Hematopoietic multipotent progenitor cell (in vitro differentiated cells): ENCODE measurements around the gene COL4A2. TPM values are rescaled to one million over a fixed set of nuclear protein-coding genes. Genes with fewer than 3 reads are reported as not detected.
"Not testable (repeated sequence)": the region's sequence is repeated elsewhere in the genome, so short reads cannot be mapped to it uniquely, and the experiment has no call there.

Source experiments
- DNase-seq, 3 donors: peaks; one replicate each; pipeline ENCODE4 v3.0.0-alpha.2; 2011 to 2015; ENCODE audit warnings: low read depth in 2 of 3, low spot score in 2 of 3
- total RNA-seq: library from RNA; depleted of rRNA; stranded (reverse); fragments of >200 nt; gene quantifications from one replicate; pipeline ENCODE4 v1.2.3, GENCODE V29; 2012

COL4A2 gene
- total RNA-seq, 1 donor: 0.27 TPM

DNA sequence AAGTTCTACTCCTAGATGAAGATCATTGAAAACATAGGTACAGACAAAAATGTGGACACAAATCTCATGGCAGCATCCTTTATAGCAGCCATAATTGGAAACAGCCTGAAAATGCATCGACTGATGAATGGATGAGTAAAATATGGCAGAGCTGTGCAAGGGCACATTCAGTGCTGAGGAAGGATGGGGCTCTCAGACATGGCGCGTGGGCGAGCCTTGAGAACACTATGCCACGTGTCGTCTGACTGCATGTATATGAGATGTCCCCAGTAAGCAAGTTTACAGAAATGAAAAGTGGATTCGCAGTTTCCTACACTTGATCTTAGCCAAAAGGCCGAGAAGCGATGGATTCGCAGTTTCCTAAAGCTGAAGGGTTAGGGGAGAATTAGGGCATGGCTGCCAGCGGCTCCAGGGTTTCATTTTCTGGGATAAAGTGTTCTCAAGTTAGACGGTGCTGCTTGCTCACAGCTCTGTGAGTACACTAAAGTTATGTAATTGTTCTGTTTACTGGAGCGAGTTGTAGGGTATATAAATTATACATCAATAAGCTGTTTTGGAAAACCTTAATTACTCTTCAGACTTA is 176.4 kb downstream of the COL4A2 start:
- no peak for DNase-seq

DNA sequence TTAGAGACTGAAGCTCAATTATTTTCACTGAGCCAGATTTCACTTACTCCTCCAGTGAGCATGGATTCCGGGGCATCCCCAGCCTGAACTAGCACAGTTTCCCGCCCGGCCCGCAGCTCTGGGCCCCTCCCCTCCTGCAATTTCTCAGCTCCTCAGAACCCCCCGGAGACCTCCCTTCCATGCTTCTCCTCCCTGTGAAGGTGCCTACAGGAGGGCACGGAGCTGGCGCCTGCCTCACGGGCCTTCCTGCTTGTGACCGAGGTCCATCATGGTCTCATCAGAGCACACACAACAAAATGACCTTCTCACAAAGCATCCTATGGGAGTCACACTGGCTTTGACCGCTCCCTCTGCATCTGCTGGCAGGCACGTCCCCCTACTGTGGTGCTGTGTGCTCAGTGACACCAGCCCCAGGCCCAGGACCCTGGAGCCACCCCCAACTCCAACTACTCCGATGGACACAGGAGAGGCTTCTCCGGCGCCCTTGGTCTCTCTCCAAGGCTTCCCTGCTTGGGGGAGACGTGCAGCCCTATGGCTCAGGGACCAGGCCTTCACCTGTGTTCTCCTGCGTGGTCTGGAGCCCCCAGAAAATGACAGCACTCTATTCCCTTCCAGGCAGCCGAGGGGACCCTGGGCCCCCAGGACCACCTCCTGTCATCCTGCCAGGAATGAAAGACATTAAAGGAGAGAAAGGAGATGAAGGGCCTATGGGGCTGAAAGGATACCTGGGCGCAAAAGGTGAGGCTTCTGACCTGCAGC is 177.4 kb downstream of the COL4A2 start:
- DNase-seq: no peak

DNA sequence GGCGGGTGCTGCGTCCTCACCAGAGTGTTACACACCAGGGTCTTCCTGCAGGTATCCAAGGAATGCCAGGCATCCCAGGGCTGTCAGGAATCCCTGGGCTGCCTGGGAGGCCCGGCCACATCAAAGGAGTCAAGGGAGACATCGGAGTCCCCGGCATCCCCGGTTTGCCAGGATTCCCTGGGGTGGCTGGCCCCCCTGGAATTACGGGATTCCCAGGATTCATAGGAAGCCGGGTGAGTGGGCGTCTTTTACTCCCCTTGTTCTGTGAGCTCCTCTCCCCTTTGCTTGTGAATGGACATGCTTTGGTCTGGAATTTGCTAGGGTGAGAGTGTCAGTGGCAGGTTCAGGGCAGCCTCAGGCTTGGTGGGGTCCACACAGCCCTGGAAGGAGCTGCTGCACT is 178.5 kb downstream of the COL4A2 start:
- no peak for DNase-seq

DNA sequence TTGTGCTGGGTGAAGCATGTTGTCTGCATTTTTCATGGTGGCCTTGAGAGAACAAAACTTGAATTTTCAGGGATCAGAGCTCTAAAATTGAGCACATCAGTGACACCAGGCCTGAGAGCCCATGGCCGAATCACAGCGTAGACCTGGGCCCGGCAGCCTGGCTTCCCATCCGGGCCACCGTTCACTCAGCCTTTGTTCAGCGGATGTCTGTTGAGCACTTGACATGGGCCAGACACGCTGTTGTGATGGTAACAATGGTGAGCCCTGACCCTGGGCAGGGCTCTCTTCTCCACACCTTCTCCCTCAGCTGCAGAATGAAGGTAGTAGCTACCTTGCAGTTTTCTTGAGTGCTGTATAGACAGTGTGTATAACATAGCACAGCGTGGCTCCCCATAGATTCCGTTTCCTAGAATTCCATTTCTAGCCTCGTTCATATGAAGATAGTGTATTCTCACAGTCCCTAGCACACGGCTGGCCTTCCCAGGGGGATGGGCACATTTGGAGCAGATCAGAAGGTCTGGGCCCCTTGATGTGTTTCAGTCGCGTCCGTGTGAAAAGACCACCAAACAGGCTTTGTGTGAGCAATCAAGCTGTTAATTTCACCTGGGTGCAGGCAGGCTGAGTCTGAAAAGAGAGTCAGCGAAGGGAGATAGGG is 179.1 kb downstream of the COL4A2 start:
- DNase-seq: no peak

DNA sequence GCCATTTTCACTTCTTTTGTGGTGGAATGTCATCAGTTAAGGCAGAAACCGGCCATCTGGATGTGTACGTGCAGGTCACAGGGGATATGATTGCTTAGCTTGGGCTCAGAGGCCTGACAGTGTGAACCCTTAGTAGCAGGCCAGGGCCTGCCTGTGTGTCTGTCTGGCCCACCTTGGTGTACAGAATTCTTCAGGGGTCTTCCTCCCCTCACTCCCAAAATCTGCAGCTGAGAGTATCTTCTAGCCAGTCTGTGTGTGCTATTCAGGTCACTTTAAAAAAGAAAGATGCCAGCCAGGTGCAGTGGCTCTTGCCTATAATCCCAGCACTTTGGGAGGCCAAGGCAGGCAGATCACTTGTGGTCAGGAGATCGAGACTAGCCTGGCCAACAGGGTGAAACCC is 179.8 kb downstream of the COL4A2 start:
- DNase-seq: not testable (repeated sequence)

DNA sequence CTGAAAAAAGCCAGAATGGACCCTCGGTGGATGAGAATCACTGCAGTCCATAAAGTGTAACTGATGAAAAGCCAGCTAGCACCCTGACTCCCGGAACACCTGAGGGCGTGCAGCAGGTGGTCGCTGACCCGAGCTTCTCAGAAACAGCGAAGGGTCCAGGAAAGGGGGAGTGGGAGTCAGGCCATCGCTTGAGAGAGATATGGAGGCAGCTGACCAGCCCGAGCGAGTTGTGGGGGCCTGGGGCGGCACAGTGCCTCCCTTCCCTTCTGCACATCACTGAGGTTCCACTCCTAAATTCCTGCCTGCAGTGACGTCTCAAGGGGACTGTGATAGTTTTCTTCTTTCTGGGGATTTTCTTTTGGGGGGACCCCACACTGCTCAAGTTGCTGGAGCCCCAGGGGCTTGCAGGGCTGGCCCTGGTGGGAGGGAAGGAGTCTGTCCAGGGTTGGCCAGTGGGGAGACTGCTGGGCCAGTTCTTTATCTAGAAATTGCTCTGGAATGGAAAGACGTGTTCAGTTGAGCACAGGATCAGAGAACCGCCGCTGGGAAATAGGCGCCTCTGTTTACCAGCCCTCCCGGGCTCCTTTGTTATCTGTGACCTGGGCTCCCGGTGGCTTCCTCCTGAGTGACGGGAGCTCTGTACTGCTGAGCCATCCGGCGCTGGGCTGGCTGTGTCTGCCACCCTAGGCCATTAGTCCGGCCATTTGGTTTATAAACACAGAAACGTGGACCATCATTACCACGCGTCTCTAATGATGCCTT is 183.1 kb downstream of the COL4A2 start:
- no peak for DNase-seq

DNA sequence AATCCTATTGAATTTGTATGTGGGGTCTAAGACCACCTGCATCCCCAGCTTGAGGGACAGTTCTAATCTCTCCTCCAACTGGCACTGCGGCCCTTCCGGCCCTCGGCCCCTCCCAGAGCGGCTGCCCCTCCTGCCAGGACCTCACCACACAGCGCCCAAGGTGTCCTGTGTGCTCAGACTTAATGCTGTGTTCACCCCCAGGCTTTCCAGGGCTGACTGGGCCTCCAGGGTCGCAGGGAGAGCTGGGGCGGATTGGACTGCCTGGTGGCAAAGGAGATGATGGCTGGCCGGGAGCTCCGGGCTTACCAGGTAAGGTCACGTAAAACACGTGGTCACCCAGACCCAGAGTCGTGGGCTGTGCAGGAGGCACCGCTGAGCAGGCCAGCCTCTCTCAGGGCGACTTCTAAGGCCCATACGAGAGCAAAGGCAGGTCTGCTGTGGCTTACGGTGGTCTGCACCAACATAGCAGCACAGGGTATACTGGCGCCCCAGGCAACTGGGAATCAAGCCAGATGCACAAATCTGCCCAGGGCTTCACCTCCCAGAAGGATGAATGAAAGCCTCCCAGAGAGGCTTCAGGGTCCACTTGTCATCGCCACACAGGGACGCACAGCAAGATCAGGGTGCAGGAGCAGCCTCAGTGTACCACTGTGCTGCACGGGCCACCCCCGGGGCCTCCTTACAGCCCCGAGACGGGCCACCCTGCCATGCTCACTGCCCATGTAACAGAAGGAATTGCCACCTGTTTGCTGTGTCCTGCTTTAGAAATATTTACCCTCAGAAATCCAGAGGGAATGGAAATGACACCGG is 185.0 kb downstream of the COL4A2 start:
- no peak for DNase-seq

DNA sequence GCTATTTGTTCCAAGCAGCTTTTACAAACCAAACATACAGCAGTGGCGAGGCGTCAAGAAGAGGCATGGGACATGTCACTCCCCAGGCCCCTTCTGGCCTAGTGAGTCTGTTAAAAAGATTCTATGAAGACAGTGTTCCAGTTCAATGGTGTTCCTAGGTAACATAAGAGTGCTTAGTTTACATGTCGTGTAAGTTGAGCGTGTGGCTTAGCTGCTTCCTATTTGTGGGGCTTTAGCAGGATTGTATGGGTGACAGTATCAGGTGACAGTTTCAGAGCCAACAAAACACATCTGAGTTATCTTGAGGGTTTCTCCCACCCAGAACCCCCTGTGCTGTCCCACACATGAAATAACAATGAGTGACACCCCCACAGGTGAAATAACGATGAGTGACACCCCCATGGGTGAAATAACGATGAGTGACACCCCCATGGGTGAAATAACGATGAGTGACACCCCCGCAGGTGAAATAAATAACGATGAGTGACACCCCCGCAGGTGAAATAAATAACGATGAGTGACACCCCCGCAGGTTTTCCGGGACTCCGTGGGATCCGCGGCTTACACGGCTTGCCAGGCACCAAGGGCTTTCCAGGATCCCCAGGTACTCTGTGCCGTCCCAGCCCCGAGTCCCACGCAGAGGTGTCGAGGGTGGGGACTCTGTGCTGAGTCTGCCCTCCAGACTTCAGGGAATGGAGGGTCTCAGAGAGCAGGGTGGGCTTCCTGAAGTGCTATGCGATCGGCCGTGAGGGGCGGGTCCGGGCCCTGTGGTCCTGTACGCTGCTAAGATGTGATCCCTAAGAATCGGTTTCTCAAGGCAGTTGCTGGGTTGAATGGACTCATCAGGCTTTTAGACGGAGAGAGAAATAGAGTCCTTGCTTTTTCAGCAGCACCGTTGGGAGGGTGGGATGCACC is 185.9 kb downstream of the COL4A2 start:
- DNase-seq: no peak

DNA sequence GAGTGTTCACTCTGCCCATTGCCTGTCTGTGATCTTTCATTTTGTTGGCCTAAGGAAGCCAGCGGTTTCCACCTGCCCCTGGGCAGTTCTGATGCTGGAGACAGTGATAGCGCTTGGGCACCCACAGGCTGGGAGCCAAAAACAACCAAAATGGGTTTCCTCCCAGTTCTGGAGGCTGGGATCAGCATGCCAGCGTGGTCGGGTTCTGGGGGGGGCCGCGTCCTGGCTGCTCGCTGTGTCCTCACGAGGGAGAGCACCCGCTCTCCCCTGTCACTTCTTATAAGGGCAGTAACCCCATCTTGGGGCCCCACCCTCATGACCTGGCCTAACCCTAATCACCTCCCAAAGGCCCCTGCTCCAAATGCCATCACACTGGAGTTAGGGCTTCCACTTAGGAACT is 186.5 kb downstream of the COL4A2 start:
- DNase-seq: no peak

DNA sequence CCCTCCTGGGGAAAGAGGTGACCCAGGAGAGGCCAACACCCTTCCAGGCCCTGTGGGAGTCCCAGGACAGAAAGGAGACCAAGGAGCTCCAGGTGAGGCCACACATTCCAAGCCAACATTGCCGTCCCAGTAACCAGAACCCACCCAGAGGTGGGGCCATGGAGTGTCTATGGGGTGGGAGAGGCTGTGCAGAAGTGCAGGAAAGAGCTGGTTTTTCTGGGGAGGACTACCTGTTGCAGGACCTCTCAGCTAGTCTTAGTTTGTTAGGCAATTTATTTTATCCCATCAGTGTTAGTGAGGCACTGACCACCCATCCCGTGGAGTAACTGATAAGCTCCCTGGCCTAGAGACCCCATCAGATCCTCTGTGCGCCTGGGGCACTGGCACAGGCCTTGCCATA is 188.3 kb downstream of the COL4A2 start:
- no peak for DNase-seq

DNA sequence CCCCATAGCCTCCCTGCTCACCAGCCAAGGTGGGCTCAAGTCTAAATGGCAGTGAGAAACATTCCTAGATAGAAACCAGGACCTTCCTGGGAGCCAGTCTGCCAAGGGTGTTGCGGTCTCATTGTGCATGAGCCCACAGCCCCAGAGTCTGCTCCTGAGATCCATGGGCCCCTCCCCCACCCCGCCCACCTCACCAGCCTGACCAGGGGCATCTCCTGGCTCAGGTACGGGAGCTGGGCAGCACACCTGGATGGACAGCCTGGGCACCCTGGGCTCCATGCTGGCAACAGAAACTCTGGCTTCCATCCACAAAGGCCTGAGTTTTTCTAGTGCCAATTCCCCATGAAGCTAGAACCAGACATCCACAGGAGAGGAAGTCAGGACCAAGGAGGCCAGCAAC is 188.8 kb downstream of the COL4A2 start:
- DNase-seq: no peak

DNA sequence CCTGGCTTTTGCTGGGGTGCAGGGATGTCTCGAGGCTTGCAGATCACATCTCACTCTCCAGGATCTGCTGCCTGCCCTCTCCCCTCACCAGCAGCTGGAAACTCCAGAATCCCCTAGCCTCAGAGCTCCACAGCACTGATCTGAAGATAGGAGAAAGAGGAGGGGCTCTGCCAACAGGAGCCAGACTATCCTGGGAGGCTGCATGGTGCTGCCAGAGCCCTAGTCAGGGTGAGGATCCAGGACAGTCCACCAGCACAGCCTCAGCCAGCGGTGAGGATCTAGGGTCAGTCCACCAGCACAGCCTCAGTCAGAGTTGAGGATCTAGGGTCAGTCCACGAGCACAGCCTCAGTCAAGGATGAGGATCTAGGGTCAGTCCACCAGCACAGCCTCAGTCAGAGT is 189.2 kb downstream of the COL4A2 start:
- DNase-seq: no peak

DNA sequence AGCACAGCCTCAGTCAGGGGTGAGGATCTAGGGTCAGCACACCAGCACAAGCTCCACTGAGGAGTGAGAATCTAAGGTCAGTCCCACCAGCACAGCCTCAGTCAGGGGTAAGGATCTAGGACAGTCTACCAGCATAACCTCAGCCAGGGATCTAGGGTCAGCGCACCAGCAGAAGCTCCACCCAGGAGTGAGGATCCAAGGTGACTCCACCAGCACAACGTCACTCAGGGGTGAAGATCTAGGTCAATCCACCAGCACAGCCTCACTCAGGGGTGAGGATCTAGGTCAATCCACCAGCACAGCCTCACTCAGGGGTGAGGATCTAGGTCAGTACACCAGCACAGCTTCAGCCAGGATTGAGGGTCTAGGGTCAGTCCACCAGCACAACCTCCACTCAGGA is 189.9 kb downstream of the COL4A2 start:
- DNase-seq: no peak

DNA sequence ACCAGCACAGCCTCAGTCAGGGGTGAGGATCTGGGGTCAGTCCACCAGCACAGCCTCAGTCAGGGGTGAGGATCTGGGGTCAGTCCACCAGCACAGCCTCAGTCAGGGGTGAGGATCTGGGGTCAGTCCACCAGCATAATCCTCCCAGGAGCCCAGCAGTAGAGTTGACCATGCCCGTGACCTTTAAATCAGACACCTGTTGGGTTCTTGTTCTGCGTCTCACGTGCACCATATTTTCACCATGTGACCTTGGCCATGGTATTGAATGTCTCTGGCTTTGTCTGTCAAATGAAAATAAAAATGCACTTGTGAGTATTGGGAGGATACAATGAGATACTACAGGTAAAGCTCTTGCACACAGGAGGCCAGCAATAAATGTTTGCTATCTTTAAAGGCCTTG is 190.8 kb downstream of the COL4A2 start:
- DNase-seq: not testable (repeated sequence)

DNA sequence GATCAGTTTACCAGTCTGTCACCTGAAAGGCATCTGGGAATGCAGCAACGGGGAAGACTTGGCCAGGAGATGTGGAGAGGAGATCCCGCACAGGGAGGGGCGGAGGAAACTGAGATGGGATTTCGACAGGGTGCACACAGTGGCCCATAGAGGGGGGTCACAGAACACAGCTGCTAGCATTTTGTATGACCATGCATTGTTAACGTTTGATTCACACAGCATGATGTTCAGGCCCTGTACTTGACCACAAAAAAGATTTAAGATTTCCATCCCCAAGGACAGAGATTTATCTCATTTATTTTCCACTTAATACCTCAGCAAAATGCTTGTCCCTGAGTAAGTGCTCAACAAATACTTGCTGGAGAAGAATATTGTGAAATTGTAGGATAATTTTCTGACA is 191.2 kb downstream of the COL4A2 start:
- no peak for DNase-seq

DNA sequence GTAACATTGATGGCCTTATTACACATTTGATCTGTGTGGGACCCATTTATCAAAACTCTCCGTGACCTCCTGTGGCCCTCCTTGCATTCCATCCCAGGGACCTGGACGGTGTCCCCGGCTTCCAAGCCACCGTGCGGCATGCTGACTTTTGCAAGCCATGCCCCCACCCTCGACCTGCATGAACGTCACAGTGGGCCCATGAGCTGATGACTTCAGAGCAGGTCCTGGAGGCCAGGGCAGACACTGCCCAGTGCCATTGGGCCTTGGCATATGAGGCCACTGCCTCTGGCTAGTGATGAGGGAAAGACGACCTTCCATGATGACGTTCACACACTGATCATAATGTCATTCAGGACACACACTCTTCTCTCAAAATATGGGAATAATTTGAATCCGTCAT is 191.7 kb downstream of the COL4A2 start:
- no peak for DNase-seq

DNA sequence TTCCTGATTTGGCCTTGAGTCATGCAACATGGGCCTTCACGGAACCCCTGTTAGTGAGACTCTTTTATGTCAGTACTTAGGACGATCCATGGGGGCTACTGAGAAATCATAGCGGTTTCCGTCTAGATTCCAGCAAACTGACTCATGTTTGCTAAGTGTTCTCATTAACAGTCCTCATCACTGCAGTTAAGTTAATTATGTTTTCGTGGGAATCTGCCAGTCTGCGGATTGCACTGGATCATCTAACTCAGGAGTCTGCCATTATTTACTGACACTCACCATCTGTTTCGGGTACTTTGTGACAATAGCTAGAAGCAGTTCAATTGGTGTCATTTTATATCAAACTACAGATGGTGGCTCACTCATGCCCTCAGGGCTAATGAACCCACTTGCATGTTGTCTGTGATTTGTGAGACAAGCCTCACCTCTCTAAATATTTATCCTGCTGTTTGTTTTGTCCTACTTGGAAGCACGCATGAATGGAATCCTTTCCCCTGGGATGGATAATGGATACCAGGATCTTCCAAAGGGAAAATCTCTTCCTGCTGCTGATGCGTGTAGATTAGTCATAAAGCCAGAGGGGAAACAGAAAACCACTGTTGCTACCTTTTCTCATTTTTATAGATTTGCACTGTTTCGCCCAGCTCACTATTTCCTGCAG is 192.7 kb downstream of the COL4A2 start:
- DNase-seq: no peak

DNA sequence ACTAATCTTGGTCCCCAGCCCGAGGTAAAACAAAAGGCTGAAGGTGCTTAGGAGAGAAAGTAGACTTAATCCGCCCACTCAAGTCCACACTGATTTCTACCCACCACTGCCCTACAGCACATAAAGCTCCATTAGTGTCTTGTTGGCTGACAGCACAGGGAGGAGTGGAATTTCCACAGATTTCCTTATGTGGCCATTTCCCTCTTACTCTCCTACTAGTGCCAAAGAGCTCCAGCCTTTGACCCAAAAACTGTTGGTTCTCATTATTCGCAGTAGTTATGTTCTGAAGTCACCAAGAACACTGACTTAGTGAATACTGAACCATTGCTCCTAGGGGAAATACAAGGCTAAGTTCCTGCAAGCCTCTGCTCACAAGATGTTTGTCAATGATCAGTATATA is 193.3 kb downstream of the COL4A2 start:
- no peak for DNase-seq

DNA sequence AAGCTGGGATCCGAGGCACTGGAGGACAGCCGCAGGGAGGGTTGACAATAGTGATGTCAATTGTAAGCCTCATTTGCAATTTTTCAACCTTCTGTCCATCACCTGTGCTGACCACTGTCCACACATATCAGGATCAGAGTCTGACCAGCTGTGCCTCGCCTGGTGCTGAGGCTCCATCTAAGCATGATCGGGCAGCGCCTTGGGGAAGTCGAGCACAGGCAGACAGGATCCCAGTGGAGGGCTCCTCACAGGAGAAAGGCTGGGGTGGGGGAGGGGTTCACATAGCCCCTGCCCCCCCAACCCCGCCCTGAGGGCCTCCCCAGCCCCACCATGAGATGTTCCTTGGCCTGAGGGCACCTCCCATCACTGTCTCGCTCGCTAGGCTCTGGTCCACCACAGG is 194.1 kb downstream of the COL4A2 start:
- no peak for DNase-seq
